ENCODE results near the gene C1S. TPM values are rescaled to one million over a fixed set of nuclear protein-coding genes. Genes with fewer than 3 reads are reported as not detected.

C1S gene
- total RNA-seq, 1 donor from 2014 or later = 2.1 TPM

GRCh38 chr12:7110661-7111060 lies 50.1 kb downstream of the C1S start:
- Histone ChIP-seq H3K9ac (no peak overlapping the region), H3F3A (ENCODE audit: low read depth) (peaks cover 5% of the 10 kb centered on the region), H3K36me3 (peaks cover 13% of the 10 kb centered on the region), H3K4me3 (no peak overlapping the region), H3K4me2 (no peak overlapping the region), H3K27ac (no peak overlapping the region), H4K20me1 (ENCODE audit: low read depth) (no peaks in the 10 kb centered on the region), H2AFZ (replicated peaks) (no peak overlapping the region), H3K9me3 (ENCODE audit: low read depth) (peaks cover 4% of the 10 kb centered on the region), H3K4me1 (no peaks in the 10 kb centered on the region), H3K27me3 (no peaks in the 10 kb centered on the region), H3K79me2 (ENCODE audit: low read depth) (peaks cover 9% of the 10 kb centered on the region)
- Mint-ChIP-seq H3K9me3 (peaks cover 8% of the 10 kb centered on the region), H3K4me3 (no peak overlapping the region), H3K27me3 (ENCODE audit: insufficient read depth, low read depth) (peaks cover 4% of the 10 kb centered on the region), H3K27ac (no peak overlapping the region), H3K36me3 (peaks cover 8% of the 10 kb centered on the region), H3K4me1 (peaks cover 16% of the 10 kb centered on the region)
- TF ChIP-seq EZH2phosphoT487 (IDR thresholded peaks at IDR 0.05) (no peak), EZH2 (IDR thresholded peaks at IDR 0.05) (no peak), CTCF (IDR thresholded peaks at IDR 0.05) (no peak)
- DNase-seq (ENCODE audit: low spot score) = no peak

- no peak overlapping the region for H3K4me3 ChIP-seq
- no peak overlapping the region for H3K9ac ChIP-seq
- no peaks in the 10 kb centered on the region for H4K20me1 ChIP-seq (ENCODE audit: low read depth)
- DNase-seq (ENCODE audit: low spot score) = no peak
- peaks cover 5% of the 10 kb centered on the region for H3F3A ChIP-seq (ENCODE audit: low read depth)
- H3K9me3 Mint-ChIP-seq = no peaks in the 10 kb centered on the region
- TF ChIP-seq CTCF (IDR thresholded peaks at IDR 0.05) (no peak), EZH2 (IDR thresholded peaks at IDR 0.05) (no peak), EZH2phosphoT487 (IDR thresholded peaks at IDR 0.05) (no peak)
- H3K4me1 ChIP-seq = no peaks in the 10 kb centered on the region
- H3K79me2 ChIP-seq (ENCODE audit: low read depth) = peaks cover 7% of the 10 kb centered on the region
- peaks cover 8% of the 10 kb centered on the region for H3K27me3 Mint-ChIP-seq (ENCODE audit: insufficient read depth, low read depth)
- H3K36me3 ChIP-seq = peaks cover under 1% of the 10 kb centered on the region
- H3K9me3 ChIP-seq (ENCODE audit: low read depth) = peaks cover 2% of the 10 kb centered on the region
- no peak overlapping the region for H3K4me3 Mint-ChIP-seq
- H3K4me1 Mint-ChIP-seq = peaks cover 16% of the 10 kb centered on the region
- H3K27ac ChIP-seq = no peak overlapping the region
- no peaks in the 10 kb centered on the region for H3K27me3 ChIP-seq
- no peak overlapping the region for H2AFZ ChIP-seq (replicated peaks)
- H3K27ac Mint-ChIP-seq = no peak overlapping the region
- no peak overlapping the region for H3K4me2 ChIP-seq
- no peaks in the 10 kb centered on the region for H3K36me3 Mint-ChIP-seq
These were observed 51.5 kb downstream of the C1S start for GRCh38 chr12:7112041-7112440.

GRCh38 chr12:7113389-7113871 lies 52.9 kb downstream of the C1S start:
- Histone ChIP-seq H3K4me2 (no peak overlapping the region), H3K27ac (no peak overlapping the region), H3K4me1 (no peaks in the 10 kb centered on the region), H4K20me1 (ENCODE audit: low read depth) (no peaks in the 10 kb centered on the region), H3K9me3 (ENCODE audit: low read depth) (no peaks in the 10 kb centered on the region), H2AFZ (replicated peaks) (no peak overlapping the region), H3K27me3 (no peaks in the 10 kb centered on the region), H3F3A (ENCODE audit: low read depth) (no peaks in the 10 kb centered on the region), H3K36me3 (no peaks in the 10 kb centered on the region), H3K4me3 (no peak overlapping the region), H3K9ac (no peak overlapping the region), H3K79me2 (ENCODE audit: low read depth) (no peaks in the 10 kb centered on the region)
- DNase-seq (ENCODE audit: low spot score) = peak; percentile 54
- H3K36me3 Mint-ChIP-seq = no peaks in the 10 kb centered on the region
- H3K9me3 Mint-ChIP-seq = no peaks in the 10 kb centered on the region
- peak overlapping the region; percentile 6 for H3K27ac Mint-ChIP-seq
- TF ChIP-seq EZH2phosphoT487 (IDR thresholded peaks at IDR 0.05) = no peak
- no peak for TF ChIP-seq EZH2 (IDR thresholded peaks at IDR 0.05)
- peak; percentile 86 for TF ChIP-seq CTCF (IDR thresholded peaks at IDR 0.05)
- peaks cover 9% of the 10 kb centered on the region for H3K4me1 Mint-ChIP-seq
- no peak overlapping the region for H3K4me3 Mint-ChIP-seq
- peaks cover 9% of the 10 kb centered on the region for H3K27me3 Mint-ChIP-seq (ENCODE audit: insufficient read depth, low read depth)

Measured in neural progenitor cell (in vitro differentiated cells).